PC-3 (cell line): ENCODE results near the gene KSR2. TPM values are rescaled to one million over a fixed set of nuclear protein-coding genes. Genes with fewer than 3 reads are reported as not detected.

ENCODE experiments used
- ATAC-seq: fragments of 200-7000 bp; cut with Tn5 transposase; 2 replicates; pipeline ENCODE4 v1.9.1; 2020; ENCODE audit warnings: mild to moderate bottlenecking, moderate library complexity
- BruUV-seq: library from RNA; stranded (reverse); fragments of 400-500 nt; replicated peaks from 2 replicates; lab custom pipeline; 2021; lab: Mats Ljungman, UMichigan
- CTCF ChIA-PET: fragments of 300-600 bp; sonication (Branson Sonifier 250); formaldehyde crosslinking; loops from one replicate; lab custom pipeline; 2022; ENCODE audit warnings: antibody characterized with exemption; lab: Charles Lee
- POLR2A ChIA-PET: fragments of 300-600 bp; sonication (Branson Sonifier 250); formaldehyde crosslinking; loops from one replicate; lab custom pipeline; 2022; ENCODE audit warnings: antibody characterized with exemption; ENCODE audit not compliant: unreplicated experiment; lab: Charles Lee
- DNase-seq: peaks from one replicate; pipeline ENCODE4 v3.0.0-alpha.2; 2015
- H2AFZ ChIP-seq: fragments of 300-600 bp; sonication (generic); 2 replicates; pipeline ENCODE4 v1.6.0; 2016; ENCODE audit warnings: antibody characterized with exemption, low read length
- H3F3A ChIP-seq: fragments of 300-600 bp; sonication (generic); one replicate; pipeline ENCODE4 v1.6.0; 2017; ENCODE audit warnings: antibody characterized with exemption, low read length, control low read depth, mild to moderate bottlenecking; ENCODE audit not compliant: unreplicated experiment
- H3K27ac ChIP-seq: fragments of 300-600 bp; sonication (generic); 2 replicates; pipeline ENCODE4 v1.5.1; 2016; ENCODE audit warnings: mild to moderate bottlenecking, low read length
- H3K27me3 ChIP-seq: fragments of 300-600 bp; sonication (generic); 2 replicates; pipeline ENCODE4 v1.6.1; 2016; ENCODE audit warnings: low read length, mixed read lengths
- H3K36me3 ChIP-seq: fragments of 300-600 bp; sonication (generic); 2 replicates; pipeline ENCODE4 v1.6.1; 2016; ENCODE audit warnings: low read depth, mixed run types, low read length, mixed read lengths
- H3K4me1 ChIP-seq: fragments of 300-600 bp; sonication (generic); 2 replicates; pipeline ENCODE4 v1.5.1; 2016; ENCODE audit warnings: low read length; ENCODE audit not compliant: insufficient read depth
- H3K4me2 ChIP-seq: fragments of 300-600 bp; sonication (generic); 2 replicates; pipeline ENCODE4 v1.6.0; 2016; ENCODE audit warnings: low read length
- H3K4me3 ChIP-seq: fragments of 300-600 bp; sonication (generic); 2 replicates; pipeline ENCODE4 v1.5.1; 2016; ENCODE audit warnings: mild to moderate bottlenecking, low read length, mixed read lengths
- H3K79me2 ChIP-seq: fragments of 300-600 bp; sonication (generic); 2 replicates; pipeline ENCODE4 v1.6.1; 2017; ENCODE audit warnings: low read length, mixed read lengths
- H3K9ac ChIP-seq: fragments of 300-600 bp; sonication (generic); 2 replicates; pipeline ENCODE4 v1.6.0; 2016; ENCODE audit warnings: mild to moderate bottlenecking, low read length
- H3K9me2 ChIP-seq: fragments of 300-600 bp; sonication (generic); replicated peaks from 2 replicates; pipeline ENCODE4 v1.6.1; 2016; ENCODE audit warnings: mixed run types, low read length, mixed read lengths
- H3K9me3 ChIP-seq: fragments of 300-600 bp; sonication (generic); 2 replicates; pipeline ENCODE4 v1.6.1; 2016; ENCODE audit warnings: low read length, mixed read lengths
- H4K20me1 ChIP-seq: fragments of 300-600 bp; sonication (generic); 2 replicates; pipeline ENCODE4 v1.6.1; 2016; ENCODE audit warnings: low read length, mixed read lengths
- CTCF ChIP-seq: fragments of 300-600 bp; sonication (generic); conservative IDR thresholded peaks from 2 replicates; pipeline ENCODE4 v1.5.1; 2017; ENCODE audit warnings: antibody characterized with exemption, low read depth, mild to moderate bottlenecking, low read length
- EZH2 ChIP-seq: fragments of 300-600 bp; sonication (generic); IDR thresholded peaks from one replicate; pipeline ENCODE4 v1.6.1; 2017; ENCODE audit warnings: antibody characterized with exemption, mild to moderate bottlenecking, low read length; ENCODE audit not compliant: unreplicated experiment
- EZH2phosphoT487 ChIP-seq: fragments of 300-600 bp; sonication (generic); IDR thresholded peaks from 2 replicates; pipeline ENCODE4 v1.6.1; 2018; ENCODE audit warnings: mild to moderate bottlenecking, antibody characterized with exemption, low read length, borderline replicate concordance
- intact Hi-C: fragments of 100-400 bp; cut with micrococcal nuclease; formaldehyde crosslinking; loops from 2 replicates; pipeline ENCODE4 v1.9.0; 2023
- total RNA-seq: library from RNA; depleted of rRNA; stranded (reverse); fragments of >200 nt; gene quantifications from 2 replicates; pipeline ENCODE4 v1.2.3, GENCODE V29; 2014

Gene KSR2
- total RNA-seq, 1 experiment from 2014 or later, result 0.80 TPM

- Histone ChIP-seq H3K79me2 (no peaks in the 10 kb centered on the region), H3K36me3 (no peaks in the 10 kb centered on the region), H3K27ac (no peak overlapping the region), H3K9me3 (no peaks in the 10 kb centered on the region), H3K4me3 (no peak overlapping the region), H3K9me2 (no peaks in the 10 kb centered on the region), H3K9ac (no peak overlapping the region), H2AFZ (no peak overlapping the region), H3F3A (no peaks in the 10 kb centered on the region), H3K4me2 (no peak overlapping the region), H3K4me1 (peaks cover 17% of the 10 kb centered on the region), H3K27me3 (no peaks in the 10 kb centered on the region), H4K20me1 (no peaks in the 10 kb centered on the region)
- CTCF ChIA-PET, result interaction anchor here (0.6 to 0.7 kb wide), 2 partner anchors 27 to 254 kb away, joined by 3 to 4 read pairs; no protein-coding TSS in a partner anchor
- no peak for TF ChIP-seq EZH2
- no peak for TF ChIP-seq CTCF
- no peak for TF ChIP-seq EZH2phosphoT487
- no peak for ATAC-seq
- no peak for DNase-seq
- BruUV-seq, result no TSS peak
- POLR2A ChIA-PET, result no interaction called here
- intact Hi-C loops, result no loop called here
Measured at GRCh38 chr12:117660896-117661295, 307.9 kb downstream of the KSR2 start.

- Histone ChIP-seq H3K4me3 (no peak overlapping the region), H3K27me3 (no peaks in the 10 kb centered on the region), H3K9me3 (no peaks in the 10 kb centered on the region), H3K4me1 (peaks cover 14% of the 10 kb centered on the region), H4K20me1 (no peaks in the 10 kb centered on the region), H3K4me2 (no peak overlapping the region), H3K9ac (no peak overlapping the region), H3K79me2 (no peaks in the 10 kb centered on the region), H3K36me3 (no peaks in the 10 kb centered on the region), H2AFZ (no peak overlapping the region), H3K9me2 (no peaks in the 10 kb centered on the region), H3F3A (no peaks in the 10 kb centered on the region), H3K27ac (no peak overlapping the region)
- ATAC-seq (no peak), DNase-seq (no peak)
- intact Hi-C loops, result no loop called here
- ChIA-PET CTCF (no interaction called here), POLR2A (no interaction called here)
- BruUV-seq, result no TSS peak
- TF ChIP-seq EZH2, result no peak
- TF ChIP-seq EZH2phosphoT487, result no peak
- TF ChIP-seq CTCF, result no peak
Measured at GRCh38 chr12:117658226-117658625, 310.6 kb downstream of the KSR2 start.

- BruUV-seq, result no TSS peak
- Histone ChIP-seq H3K27ac (no peak overlapping the region), H3K9me3 (no peaks in the 10 kb centered on the region), H3K4me3 (no peak overlapping the region), H3K79me2 (no peaks in the 10 kb centered on the region), H3F3A (no peaks in the 10 kb centered on the region), H3K9ac (no peak overlapping the region), H4K20me1 (no peaks in the 10 kb centered on the region), H3K4me2 (no peak overlapping the region), H3K4me1 (no peaks in the 10 kb centered on the region), H3K36me3 (no peaks in the 10 kb centered on the region; the same call in 1 of the 2 replicates), H3K27me3 (no peaks in the 10 kb centered on the region), H2AFZ (no peak overlapping the region), H3K9me2 (no peaks in the 10 kb centered on the region)
- ChIA-PET POLR2A (no interaction called here), CTCF (no interaction called here)
- no peak for TF ChIP-seq EZH2
- ATAC-seq (no peak), DNase-seq (no peak)
- intact Hi-C loops, result no loop called here
Measured at GRCh38 chr12:117649796-117650195, 319.0 kb downstream of the KSR2 start.
